ENCODE results near the gene TNFRSF19. TPM values are rescaled to one million over a fixed set of nuclear protein-coding genes. Genes with fewer than 3 reads are reported as not detected.
A peak's percentile ranks its signal among the peaks of the same experiment; 100 is the strongest.

The TNFRSF19 gene
- total and polyA plus RNA-seq, 2 of the 13 experiments (the other 11 are each of a cell fraction or from before 2014, with no cell fraction given) = 75.3 to 77.7 TPM

GRCh38 chr13:23629566-23630272 lies 59.5 kb downstream of the TNFRSF19 start (continued):
- no peak for TF ChIP-seq MTERF4 (CRISPR knock-in tag; IDR thresholded peaks at IDR 0.05)
- TF ChIP-seq MXD4 (CRISPR knock-in tag; IDR thresholded peaks at IDR 0.05) = no peak
- TF ChIP-seq, protein P1, sequence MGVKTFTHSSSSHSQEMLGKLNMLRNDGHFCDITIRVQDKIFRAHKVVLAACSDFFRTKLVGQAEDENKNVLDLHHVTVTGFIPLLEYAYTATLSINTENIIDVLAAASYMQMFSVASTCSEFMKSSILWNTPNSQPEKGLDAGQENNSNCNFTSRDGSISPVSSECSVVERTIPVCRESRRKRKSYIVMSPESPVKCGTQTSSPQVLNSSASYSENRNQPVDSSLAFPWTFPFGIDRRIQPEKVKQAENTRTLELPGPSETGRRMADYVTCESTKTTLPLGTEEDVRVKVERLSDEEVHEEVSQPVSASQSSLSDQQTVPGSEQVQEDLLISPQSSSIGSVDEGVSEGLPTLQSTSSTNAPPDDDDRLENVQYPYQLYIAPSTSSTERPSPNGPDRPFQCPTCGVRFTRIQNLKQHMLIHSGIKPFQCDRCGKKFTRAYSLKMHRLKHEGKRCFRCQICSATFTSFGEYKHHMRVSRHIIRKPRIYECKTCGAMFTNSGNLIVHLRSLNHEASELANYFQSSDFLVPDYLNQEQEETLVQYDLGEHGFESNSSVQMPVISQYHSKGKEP (CRISPR knock-in tag; IDR thresholded peaks at IDR 0.05) = no peak
- no peak for TF ChIP-seq ZNF512 (CRISPR knock-in tag; IDR thresholded peaks at IDR 0.05)
- TF ChIP-seq, protein P2, sequence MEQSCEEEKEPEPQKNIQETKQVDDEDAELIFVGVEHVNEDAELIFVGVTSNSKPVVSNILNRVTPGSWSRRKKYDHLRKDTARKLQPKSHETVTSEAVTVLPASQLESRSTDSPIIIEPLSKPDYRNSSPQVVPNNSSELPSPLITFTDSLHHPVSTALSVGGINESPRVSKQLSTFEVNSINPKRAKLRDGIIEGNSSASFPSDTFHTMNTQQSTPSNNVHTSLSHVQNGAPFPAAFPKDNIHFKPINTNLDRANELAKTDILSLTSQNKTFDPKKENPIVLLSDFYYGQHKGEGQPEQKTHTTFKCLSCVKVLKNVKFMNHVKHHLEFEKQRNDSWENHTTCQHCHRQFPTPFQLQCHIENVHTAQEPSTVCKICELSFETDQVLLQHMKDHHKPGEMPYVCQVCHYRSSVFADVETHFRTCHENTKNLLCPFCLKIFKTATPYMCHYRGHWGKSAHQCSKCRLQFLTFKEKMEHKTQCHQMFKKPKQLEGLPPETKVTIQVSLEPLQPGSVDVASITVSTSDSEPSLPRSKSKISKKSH (CRISPR knock-in tag; IDR thresholded peaks at IDR 0.05; ENCODE audit: borderline replicate concordance) = no peak
- TF ChIP-seq, protein P3, sequence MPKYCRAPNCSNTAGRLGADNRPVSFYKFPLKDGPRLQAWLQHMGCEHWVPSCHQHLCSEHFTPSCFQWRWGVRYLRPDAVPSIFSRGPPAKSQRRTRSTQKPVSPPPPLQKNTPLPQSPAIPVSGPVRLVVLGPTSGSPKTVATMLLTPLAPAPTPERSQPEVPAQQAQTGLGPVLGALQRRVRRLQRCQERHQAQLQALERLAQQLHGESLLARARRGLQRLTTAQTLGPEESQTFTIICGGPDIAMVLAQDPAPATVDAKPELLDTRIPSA (CRISPR knock-in tag; IDR thresholded peaks at IDR 0.05; ENCODE audit: borderline replicate concordance) = no peak
- TF ChIP-seq ZNF589 (CRISPR knock-in tag; conservative IDR thresholded peaks at IDR 0.05) = no peak
- no peak for TF ChIP-seq ZFP82 (CRISPR knock-in tag; IDR thresholded peaks at IDR 0.05; ENCODE audit: borderline replicate concordance)
- TF ChIP-seq ZNF24 (IDR thresholded peaks at IDR 0.05) = no peak
- no peak for TF ChIP-seq ZBTB14 (CRISPR knock-in tag; IDR thresholded peaks at IDR 0.05)
- no peak for TF ChIP-seq ZNF317 (CRISPR knock-in tag; IDR thresholded peaks at IDR 0.05)
- TF ChIP-seq ZNF264 (CRISPR knock-in tag; IDR thresholded peaks at IDR 0.05) = 0 out of 2 replicates have a peak, but pooled peaks have one; percentile 29
- no peak for TF ChIP-seq ZNF841 (CRISPR knock-in tag; IDR thresholded peaks at IDR 0.05; ENCODE audit: borderline replicate concordance)
- TF ChIP-seq REXO4 (CRISPR knock-in tag; IDR thresholded peaks at IDR 0.05; ENCODE audit: borderline replicate concordance) = no peak
- peak; percentile 73 to 96; a peak in 3 of 4 replicates for TF ChIP-seq EP300 (IDR thresholded peaks at IDR 0.05; ENCODE audit: low read depth in 2 of 2, low read length in 2 of 2)
- peak; percentile 72; the same call in 1 of the 2 replicates for TF ChIP-seq EP300 (CRISPR knock-in tag; IDR thresholded peaks at IDR 0.05; ENCODE audit: borderline replicate concordance)
- TF ChIP-seq ZNF33B (CRISPR knock-in tag; IDR thresholded peaks at IDR 0.05) = no peak
- TF ChIP-seq TEAD3 (CRISPR knock-in tag; optimal IDR thresholded peaks at IDR 0.05; ENCODE audit: borderline replicate concordance) = peak; percentile 75
- TF ChIP-seq PRMT3 (CRISPR knock-in tag; IDR thresholded peaks at IDR 0.05; ENCODE audit: borderline replicate concordance, low read depth) = no peak
